H1 (cell line): ENCODE results near the gene POLA1.

Experiments
- EP300 ChIP-seq, 2 experiments: IDR thresholded peaks; 1 replicate in 1 of 2; 2 replicates in 1 of 2; pipeline ENCODE4 v1.6.1; 2011 to 2012; ENCODE audit warnings: low read depth in 2 of 2, low read length in 2 of 2, mild to moderate bottlenecking in 2 of 2, borderline replicate concordance in 1 of 2, inconsistent platforms in 1 of 2, moderate library complexity in 1 of 2
- GABPA ChIP-seq: IDR thresholded peaks from 2 replicates; pipeline ENCODE4 v1.6.1; 2011; ENCODE audit warnings: mild to moderate bottlenecking, low read length, moderate library complexity, borderline replicate concordance; ENCODE audit not compliant: insufficient read depth
- GTF2F1 ChIP-seq: IDR thresholded peaks from 2 replicates; pipeline ENCODE4 v1.6.1; 2012; ENCODE audit warnings: low read depth, low read length, improper control_type of control experiment, borderline replicate concordance
- POLR2A ChIP-seq, 2 experiments: IDR thresholded peaks; 1 replicate in 1 of 2; 2 replicates in 1 of 2; pipeline ENCODE4 v1.6.1; 2011; ENCODE audit warnings: low read depth in 2 of 2, low read length in 2 of 2, mild to moderate bottlenecking in 2 of 2; ENCODE audit errors: control extremely low read depth in 1 of 2
- POLR2AphosphoS5 ChIP-seq: IDR thresholded peaks from 2 replicates; pipeline ENCODE4 v1.6.1; 2011; ENCODE audit warnings: low read depth, low read length
- SP2 ChIP-seq: IDR thresholded peaks from 2 replicates; pipeline ENCODE4 v1.6.1; 2012; ENCODE audit warnings: mild to moderate bottlenecking, low read length, inconsistent platforms
- TBP ChIP-seq: IDR thresholded peaks from 2 replicates; pipeline ENCODE4 v1.6.1; 2011; ENCODE audit warnings: low read depth, low read length, improper control_type of control experiment
- TEAD4 ChIP-seq: IDR thresholded peaks from 2 replicates; pipeline ENCODE4 v1.6.1; 2012; ENCODE audit warnings: low read depth, low read length, inconsistent platforms, mixed read lengths
- TF ChIP-seq, protein P1 (sequence below), 3 experiments: IDR thresholded peaks; 1 replicate in 2 of 3; 2 replicates in 1 of 3; pipeline versions ENCODE4 v1.5.1 to v1.6.1; 2011; ENCODE audit warnings: low read length in 3 of 3, mild to moderate bottlenecking in 3 of 3, inconsistent platforms in 2 of 3, low read depth in 1 of 3, moderate library complexity in 1 of 3; ENCODE audit not compliant: insufficient read depth in 1 of 3; ENCODE audit errors: control extremely low read depth in 1 of 3
- TF ChIP-seq, protein P2 (sequence below): IDR thresholded peaks from 2 replicates; pipeline ENCODE4 v1.6.1; 2012; ENCODE audit warnings: inconsistent platforms

DNA sequence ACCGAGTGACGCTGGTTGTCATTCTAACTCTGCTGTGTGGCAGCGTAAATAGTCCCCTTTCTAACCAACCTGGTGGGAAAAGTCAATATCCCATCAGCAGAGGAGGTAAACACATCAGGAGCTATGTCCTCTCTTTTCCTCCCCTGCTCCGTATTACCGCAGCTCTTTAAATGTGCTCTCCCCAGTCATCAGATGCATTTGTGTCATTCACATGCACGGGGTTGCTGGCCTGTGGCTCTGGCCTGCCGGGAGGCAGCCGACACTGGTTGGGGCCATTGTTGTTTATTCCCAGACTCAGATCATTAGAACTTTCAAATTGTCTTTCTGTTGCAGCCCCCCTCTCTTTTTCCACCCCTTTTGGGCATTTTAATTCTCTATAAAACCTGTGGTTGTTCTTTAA, 300.2 kb downstream of the POLA1 start:
- TF ChIP-seq, protein P1, sequence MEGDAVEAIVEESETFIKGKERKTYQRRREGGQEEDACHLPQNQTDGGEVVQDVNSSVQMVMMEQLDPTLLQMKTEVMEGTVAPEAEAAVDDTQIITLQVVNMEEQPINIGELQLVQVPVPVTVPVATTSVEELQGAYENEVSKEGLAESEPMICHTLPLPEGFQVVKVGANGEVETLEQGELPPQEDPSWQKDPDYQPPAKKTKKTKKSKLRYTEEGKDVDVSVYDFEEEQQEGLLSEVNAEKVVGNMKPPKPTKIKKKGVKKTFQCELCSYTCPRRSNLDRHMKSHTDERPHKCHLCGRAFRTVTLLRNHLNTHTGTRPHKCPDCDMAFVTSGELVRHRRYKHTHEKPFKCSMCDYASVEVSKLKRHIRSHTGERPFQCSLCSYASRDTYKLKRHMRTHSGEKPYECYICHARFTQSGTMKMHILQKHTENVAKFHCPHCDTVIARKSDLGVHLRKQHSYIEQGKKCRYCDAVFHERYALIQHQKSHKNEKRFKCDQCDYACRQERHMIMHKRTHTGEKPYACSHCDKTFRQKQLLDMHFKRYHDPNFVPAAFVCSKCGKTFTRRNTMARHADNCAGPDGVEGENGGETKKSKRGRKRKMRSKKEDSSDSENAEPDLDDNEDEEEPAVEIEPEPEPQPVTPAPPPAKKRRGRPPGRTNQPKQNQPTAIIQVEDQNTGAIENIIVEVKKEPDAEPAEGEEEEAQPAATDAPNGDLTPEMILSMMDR (IDR thresholded peaks at IDR 0.05; ENCODE audit: control extremely low read depth in 1 of 3, insufficient read depth in 1 of 3, low read depth in 1 of 3, low read length in 3 of 3) = no peak
- TF ChIP-seq GABPA (no peak), EP300 (IDR thresholded peaks at IDR 0.05; ENCODE audit: borderline replicate concordance in 1 of 2, low read depth in 2 of 2, low read length in 2 of 2) (no peak), TBP (no peak), POLR2A (IDR thresholded peaks at IDR 0.05; ENCODE audit: control extremely low read depth in 1 of 2, low read depth in 2 of 2, low read length in 2 of 2) (no peak), GTF2F1 (no peak), SP2 (no peak), POLR2AphosphoS5 (no peak), TEAD4 (no peak)
- TF ChIP-seq, protein P2, sequence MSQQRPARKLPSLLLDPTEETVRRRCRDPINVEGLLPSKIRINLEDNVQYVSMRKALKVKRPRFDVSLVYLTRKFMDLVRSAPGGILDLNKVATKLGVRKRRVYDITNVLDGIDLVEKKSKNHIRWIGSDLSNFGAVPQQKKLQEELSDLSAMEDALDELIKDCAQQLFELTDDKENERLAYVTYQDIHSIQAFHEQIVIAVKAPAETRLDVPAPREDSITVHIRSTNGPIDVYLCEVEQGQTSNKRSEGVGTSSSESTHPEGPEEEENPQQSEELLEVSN = no peak
